Tibial nerve (tissue), 4 donors: ENCODE results near the gene VDAC1.

Experiments
- EP300 ChIP-seq, 2 donors: sonication (generic); formaldehyde crosslinking; IDR thresholded peaks; one replicate each; pipeline ENCODE4 v1.6.1; 2017; ENCODE audit warnings: antibody characterized with exemption in 2 of 2, mild to moderate bottlenecking in 1 of 2
- POLR2A ChIP-seq, 2 donors: fragments of 450-650 bp; IDR thresholded peaks; one replicate each; pipeline ENCODE4 v1.6.1; 2017; ENCODE audit warnings: antibody characterized with exemption in 2 of 2, mild to moderate bottlenecking in 2 of 2, moderate library complexity in 2 of 2
- TF ChIP-seq, protein P1 (sequence below), 5 experiments: fragments of 200-600 bp in 3 of 5; fragments of 450-650 bp in 2 of 5; sonication (generic) in 3 of 5; IDR thresholded peaks; one replicate each; pipeline ENCODE4 v1.5.1; 2016 to 2019; ENCODE audit warnings: antibody characterized with exemption in 5 of 5, mild to moderate bottlenecking in 3 of 5, moderate library complexity in 2 of 5

DNA sequence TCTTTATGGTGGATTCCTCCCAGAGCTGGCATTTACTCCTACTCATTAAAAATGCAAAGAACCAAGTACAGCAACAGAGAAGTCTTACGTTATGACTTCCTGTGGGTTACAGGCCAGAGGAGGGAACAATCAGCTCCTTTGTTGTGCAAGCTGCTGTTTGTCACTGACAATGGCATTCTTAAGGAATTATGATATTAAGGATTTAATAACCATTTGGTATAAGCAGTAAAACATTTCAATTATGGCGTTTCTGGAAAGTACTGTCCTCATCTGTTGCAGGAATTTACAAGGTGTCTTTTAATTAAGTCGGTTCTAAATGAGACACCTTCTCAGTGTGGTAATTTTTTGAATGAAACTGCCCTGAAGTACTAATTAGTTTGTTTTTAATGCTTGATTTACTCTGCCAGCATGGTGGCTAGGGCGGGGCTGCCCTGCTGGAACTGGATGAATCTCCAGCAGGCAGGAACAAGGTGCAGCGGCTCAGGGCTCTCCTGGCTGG lies 49.1 kb upstream of the VDAC1 start:
- TF ChIP-seq, protein P1, sequence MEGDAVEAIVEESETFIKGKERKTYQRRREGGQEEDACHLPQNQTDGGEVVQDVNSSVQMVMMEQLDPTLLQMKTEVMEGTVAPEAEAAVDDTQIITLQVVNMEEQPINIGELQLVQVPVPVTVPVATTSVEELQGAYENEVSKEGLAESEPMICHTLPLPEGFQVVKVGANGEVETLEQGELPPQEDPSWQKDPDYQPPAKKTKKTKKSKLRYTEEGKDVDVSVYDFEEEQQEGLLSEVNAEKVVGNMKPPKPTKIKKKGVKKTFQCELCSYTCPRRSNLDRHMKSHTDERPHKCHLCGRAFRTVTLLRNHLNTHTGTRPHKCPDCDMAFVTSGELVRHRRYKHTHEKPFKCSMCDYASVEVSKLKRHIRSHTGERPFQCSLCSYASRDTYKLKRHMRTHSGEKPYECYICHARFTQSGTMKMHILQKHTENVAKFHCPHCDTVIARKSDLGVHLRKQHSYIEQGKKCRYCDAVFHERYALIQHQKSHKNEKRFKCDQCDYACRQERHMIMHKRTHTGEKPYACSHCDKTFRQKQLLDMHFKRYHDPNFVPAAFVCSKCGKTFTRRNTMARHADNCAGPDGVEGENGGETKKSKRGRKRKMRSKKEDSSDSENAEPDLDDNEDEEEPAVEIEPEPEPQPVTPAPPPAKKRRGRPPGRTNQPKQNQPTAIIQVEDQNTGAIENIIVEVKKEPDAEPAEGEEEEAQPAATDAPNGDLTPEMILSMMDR (IDR thresholded peaks at IDR 0.05), result no peak
- peak in 1 of 2 donors; percentile 64 for TF ChIP-seq EP300 (IDR thresholded peaks at IDR 0.05)
- no peak for TF ChIP-seq POLR2A (IDR thresholded peaks at IDR 0.05)
